ENCODE data around the gene APBA2. TPM values are rescaled to one million over a fixed set of nuclear protein-coding genes. Genes with fewer than 3 reads are reported as not detected.

Gene APBA2
- total RNA-seq, 1 donor from 2014 or later: 19.6 TPM

GRCh38 chr15:29056839-29057450 lies 171.2 kb downstream of the APBA2 start:
- no peak overlapping the region for H3K4me3 ChIP-seq
- H3K36me3 ChIP-seq: no peaks in the 10 kb centered on the region
- H3K4me1 ChIP-seq: no peaks in the 10 kb centered on the region
- intact Hi-C loops (cut with DNase I): no loop called here
- no peak for DNase-seq (ENCODE audit: extremely low spot score in 2 of 2)
- no peaks in the 10 kb centered on the region for H3K27me3 ChIP-seq
- H3K9me3 ChIP-seq: no peaks in the 10 kb centered on the region
- TF ChIP-seq CTCF (IDR thresholded peaks at IDR 0.05) (no peak), POLR2A (IDR thresholded peaks at IDR 0.05) (no peak), POLR2AphosphoS5 (IDR thresholded peaks at IDR 0.05; ENCODE audit: insufficient read depth in 1 of 2, low read depth in 1 of 2) (no peak)
- no peak overlapping the region for H3K27ac ChIP-seq

- Histone ChIP-seq H3K27me3 (no peaks in the 10 kb centered on the region), H3K4me1 (no peaks in the 10 kb centered on the region), H3K36me3 (no peaks in the 10 kb centered on the region), H3K4me3 (no peak overlapping the region), H3K27ac (no peak overlapping the region), H3K9me3 (no peaks in the 10 kb centered on the region)
- no peak for DNase-seq (ENCODE audit: extremely low spot score in 2 of 2)
- intact Hi-C loops (cut with DNase I): no loop called here
- no peak for TF ChIP-seq CTCF (IDR thresholded peaks at IDR 0.05)
- no peak for TF ChIP-seq POLR2A (IDR thresholded peaks at IDR 0.05)
Observed at GRCh38 chr15:29057856-29058255, 172.1 kb downstream of the APBA2 start.

GRCh38 chr15:29058903-29059539 lies 173.2 kb downstream of the APBA2 start:
- H3K27me3 ChIP-seq: no peaks in the 10 kb centered on the region
- H3K4me3 ChIP-seq: no peak overlapping the region
- H3K4me1 ChIP-seq: no peaks in the 10 kb centered on the region
- H3K36me3 ChIP-seq: no peaks in the 10 kb centered on the region
- no peak for DNase-seq (ENCODE audit: extremely low spot score in 2 of 2)
- intact Hi-C loops (cut with DNase I): no loop called here
- TF ChIP-seq POLR2AphosphoS5 (IDR thresholded peaks at IDR 0.05; ENCODE audit: insufficient read depth in 1 of 2, low read depth in 1 of 2) (no peak), CTCF (IDR thresholded peaks at IDR 0.05) (no peak)
- H3K9me3 ChIP-seq: no peaks in the 10 kb centered on the region
- no peak overlapping the region for H3K27ac ChIP-seq

- H3K27me3 ChIP-seq: no peaks in the 10 kb centered on the region
- TF ChIP-seq CTCF (IDR thresholded peaks at IDR 0.05) (no peak), POLR2AphosphoS5 (IDR thresholded peaks at IDR 0.05; ENCODE audit: insufficient read depth in 1 of 2, low read depth in 1 of 2) (no peak), POLR2A (IDR thresholded peaks at IDR 0.05) (no peak)
- H3K9me3 ChIP-seq: no peaks in the 10 kb centered on the region
- no peak overlapping the region for H3K27ac ChIP-seq
- DNase-seq (ENCODE audit: extremely low spot score in 2 of 2): no peak
- H3K36me3 ChIP-seq: no peaks in the 10 kb centered on the region
- H3K4me1 ChIP-seq: no peaks in the 10 kb centered on the region
- intact Hi-C loops (cut with DNase I): no loop called here
- no peak overlapping the region for H3K4me3 ChIP-seq
Observed at GRCh38 chr15:29059871-29060640, 174.3 kb downstream of the APBA2 start.

GRCh38 chr15:29061746-29062145 lies 176.0 kb downstream of the APBA2 start:
- Histone ChIP-seq H3K9me3 (no peaks in the 10 kb centered on the region), H3K36me3 (no peaks in the 10 kb centered on the region), H3K27me3 (no peaks in the 10 kb centered on the region), H3K4me1 (no peaks in the 10 kb centered on the region), H3K4me3 (no peak overlapping the region), H3K27ac (no peak overlapping the region)
- intact Hi-C loops (cut with DNase I): no loop called here
- no peak for TF ChIP-seq CTCF (IDR thresholded peaks at IDR 0.05)
- TF ChIP-seq POLR2AphosphoS5 (IDR thresholded peaks at IDR 0.05; ENCODE audit: insufficient read depth in 1 of 2, low read depth in 1 of 2): no peak
- TF ChIP-seq POLR2A (IDR thresholded peaks at IDR 0.05): no peak
- DNase-seq (ENCODE audit: extremely low spot score in 2 of 2): no peak
